Stromal cell of bone marrow (primary cell): ENCODE data around the gene ARHGAP28.
"Not testable (repeated sequence)": the region's sequence is repeated elsewhere in the genome, so short reads cannot be mapped to it uniquely, and the experiment has no call there.

ENCODE experiments used
- DNase-seq: peaks from one replicate; pipeline ENCODE4 v3.0.0-alpha.2; 2012; ENCODE audit warnings: low read depth

ARHGAP28 gene

GRCh38 chr18:6929370-6930102 lies 200.0 kb downstream of the ARHGAP28 start:
- DNase-seq, result no peak

GRCh38 chr18:6934859-6935258 lies 205.3 kb downstream of the ARHGAP28 start:
- no peak for DNase-seq

- no peak for DNase-seq
Measured at GRCh38 chr18:6938003-6938402, 208.5 kb downstream of the ARHGAP28 start.

GRCh38 chr18:6938403-6938802 lies 208.9 kb downstream of the ARHGAP28 start:
- not testable (repeated sequence) for DNase-seq

- DNase-seq, result no peak
Measured at GRCh38 chr18:6939972-6940371, 210.5 kb downstream of the ARHGAP28 start.

- no peak for DNase-seq
Measured at GRCh38 chr18:6940451-6940850, 210.9 kb downstream of the ARHGAP28 start.

- no peak for DNase-seq
Measured at GRCh38 chr18:6941996-6942395, 212.5 kb downstream of the ARHGAP28 start.

GRCh38 chr18:6942742-6943141 lies 213.2 kb downstream of the ARHGAP28 start:
- no peak for DNase-seq

- no peak for DNase-seq
Measured at GRCh38 chr18:6943143-6943542, 213.6 kb downstream of the ARHGAP28 start.

- no peak for DNase-seq
Measured at GRCh38 chr18:6947338-6948030, 218.0 kb downstream of the ARHGAP28 start.

- no peak for DNase-seq
Measured at GRCh38 chr18:6948281-6949055, 219.0 kb downstream of the ARHGAP28 start.

- no peak for DNase-seq
Measured at GRCh38 chr18:6949800-6950586, 220.5 kb downstream of the ARHGAP28 start.

- DNase-seq, result no peak
Measured at GRCh38 chr18:6950641-6951040, 221.1 kb downstream of the ARHGAP28 start.

GRCh38 chr18:6951336-6952090 lies 222.0 kb downstream of the ARHGAP28 start:
- no peak for DNase-seq

- no peak for DNase-seq
Measured at GRCh38 chr18:6954501-6954900, 225.0 kb downstream of the ARHGAP28 start.

- DNase-seq, result no peak
Measured at GRCh38 chr18:6955304-6955703, 225.8 kb downstream of the ARHGAP28 start.

GRCh38 chr18:6956495-6956894 lies 227.0 kb downstream of the ARHGAP28 start:
- DNase-seq, result no peak

GRCh38 chr18:6956999-6957398 lies 227.5 kb downstream of the ARHGAP28 start:
- DNase-seq, result no peak

GRCh38 chr18:6959110-6959509 lies 229.6 kb downstream of the ARHGAP28 start:
- DNase-seq, result no peak

GRCh38 chr18:6960124-6960523 lies 230.6 kb downstream of the ARHGAP28 start:
- DNase-seq, result no peak

- DNase-seq, result no peak
Measured at GRCh38 chr18:6960656-6961055, 231.1 kb downstream of the ARHGAP28 start.
